ENCODE data around the gene PDE11A. TPM values are rescaled to one million over a fixed set of nuclear protein-coding genes. Genes with fewer than 3 reads are reported as not detected.

Gene PDE11A
- total RNA-seq, 1 experiment from 2014 or later = 0.13 TPM

DNA sequence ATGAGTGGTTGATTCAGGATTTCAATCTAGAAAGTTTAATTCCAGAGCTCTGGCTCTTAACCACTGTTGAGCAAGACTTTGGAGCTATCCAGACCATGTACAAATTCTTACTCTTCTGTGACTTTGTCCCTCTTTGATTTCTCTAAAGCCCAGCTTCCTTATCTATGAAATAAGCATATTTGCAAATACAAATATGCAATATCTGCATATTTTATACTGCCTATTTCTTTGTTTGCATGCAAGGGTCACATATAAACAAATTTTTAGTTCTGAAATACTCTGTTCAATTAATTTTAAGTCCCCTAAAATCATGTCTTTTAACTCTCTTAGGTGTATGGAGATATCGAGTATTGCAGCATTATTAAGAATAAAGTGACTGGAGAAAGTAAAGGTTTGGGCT, 45.1 kb upstream of the PDE11A start:
- Mint-ChIP-seq H3K27ac (no peak overlapping the region), H3K36me3 (ENCODE audit: insufficient read depth in 1 of 3, low read depth in 3 of 3) (peaks cover 1 to 5% (median 4%) of the 10 kb centered on the region in 3 experiments; a peak in 4 of 7 replicates), H3K9me3 (no peaks in the 10 kb centered on the region), H3K4me3 (no peak overlapping the region), H3K27me3 (ENCODE audit: low read depth) (no peaks in the 10 kb centered on the region), H3K4me1 (peaks cover 3 to 5% of the 10 kb centered on the region in 2 experiments; a peak in 3 of 4 replicates)
- Histone ChIP-seq H3K79me1 (ENCODE audit: insufficient read depth, low read depth, low read length, poor library complexity, severe bottlenecking) (no peaks in the 10 kb centered on the region), H3K23ac (ENCODE audit: insufficient read length, low read depth, low read length) (no peak overlapping the region), H3K4ac (ENCODE audit: low read depth, low read length) (no peak overlapping the region), H4K5ac (ENCODE audit: insufficient read length, low read depth, low read length) (no peak overlapping the region), H3K56ac (ENCODE audit: insufficient read length, low read depth, low read length) (no peak overlapping the region), H3T11ph (ENCODE audit: low read length) (no peak overlapping the region), H3K4me1 (ENCODE audit: insufficient read depth, low read length) (no peaks in the 10 kb centered on the region), H3K4me2 (ENCODE audit: insufficient read depth, insufficient read length, low read length) (no peak overlapping the region), H4K8ac (replicated peaks; ENCODE audit: insufficient read length, low read depth, low read length) (no peak overlapping the region), H2AK5ac (ENCODE audit: insufficient read length, low read length) (no peak overlapping the region), H2BK12ac (ENCODE audit: insufficient read length, low read depth, low read length) (no peak overlapping the region), H3K27me3 (ENCODE audit: insufficient read depth, low read length) (no peaks in the 10 kb centered on the region), H3K9me3 (ENCODE audit: control insufficient read depth, low read depth, low read length) (no peaks in the 10 kb centered on the region), H2BK20ac (ENCODE audit: low read depth, low read length, poor library complexity, severe bottlenecking) (no peak overlapping the region), H3K79me2 (ENCODE audit: insufficient read depth, low read length) (no peaks in the 10 kb centered on the region), H3K9ac (ENCODE audit: extremely low read depth, insufficient read length, low read length) (no peak overlapping the region), H3K27ac (ENCODE audit: insufficient read length, low read depth, low read length) (no peak overlapping the region), H4K91ac (ENCODE audit: insufficient read length, low read depth, low read length) (no peak overlapping the region), H2BK15ac (ENCODE audit: low read depth, low read length) (no peak overlapping the region), H4K20me1 (ENCODE audit: control insufficient read depth, insufficient read depth, insufficient read length) (no peaks in the 10 kb centered on the region), H2BK120ac (ENCODE audit: low read depth, low read length, poor library complexity, severe bottlenecking) (no peak overlapping the region), H2BK5ac (ENCODE audit: insufficient read length, low read length) (no peak overlapping the region), H3K23me2 (ENCODE audit: insufficient read length, low read depth, low read length, poor library complexity, severe bottlenecking) (peaks cover 5% of the 10 kb centered on the region), H2AFZ (ENCODE audit: low read length) (no peak overlapping the region), H3K18ac (ENCODE audit: insufficient read length, low read depth, low read length) (no peak overlapping the region), H3K14ac (ENCODE audit: insufficient read depth, low read length) (no peak overlapping the region)
- TF ChIP-seq, protein P1, sequence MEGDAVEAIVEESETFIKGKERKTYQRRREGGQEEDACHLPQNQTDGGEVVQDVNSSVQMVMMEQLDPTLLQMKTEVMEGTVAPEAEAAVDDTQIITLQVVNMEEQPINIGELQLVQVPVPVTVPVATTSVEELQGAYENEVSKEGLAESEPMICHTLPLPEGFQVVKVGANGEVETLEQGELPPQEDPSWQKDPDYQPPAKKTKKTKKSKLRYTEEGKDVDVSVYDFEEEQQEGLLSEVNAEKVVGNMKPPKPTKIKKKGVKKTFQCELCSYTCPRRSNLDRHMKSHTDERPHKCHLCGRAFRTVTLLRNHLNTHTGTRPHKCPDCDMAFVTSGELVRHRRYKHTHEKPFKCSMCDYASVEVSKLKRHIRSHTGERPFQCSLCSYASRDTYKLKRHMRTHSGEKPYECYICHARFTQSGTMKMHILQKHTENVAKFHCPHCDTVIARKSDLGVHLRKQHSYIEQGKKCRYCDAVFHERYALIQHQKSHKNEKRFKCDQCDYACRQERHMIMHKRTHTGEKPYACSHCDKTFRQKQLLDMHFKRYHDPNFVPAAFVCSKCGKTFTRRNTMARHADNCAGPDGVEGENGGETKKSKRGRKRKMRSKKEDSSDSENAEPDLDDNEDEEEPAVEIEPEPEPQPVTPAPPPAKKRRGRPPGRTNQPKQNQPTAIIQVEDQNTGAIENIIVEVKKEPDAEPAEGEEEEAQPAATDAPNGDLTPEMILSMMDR (conservative IDR thresholded peaks at IDR 0.05) = no peak
- no peak for DNase-seq
- no CpG with 5 or more reads among the region's 1 CpG for WGBS (ENCODE audit: extremely low coverage, insufficient read length, low lambda C conversion rate)
